Measurements from ENCODE around the gene PCDH8.

GRCh38 chr13:52868190-52868589, 19.8 kb upstream of the PCDH8 start:
- no peak for TF ChIP-seq CTCF (conservative IDR thresholded peaks at IDR 0.05; ENCODE audit: low read length)
- no peak for TF ChIP-seq EZH2phosphoT487 (IDR thresholded peaks at IDR 0.05; ENCODE audit: borderline replicate concordance)

Data from Loucy (cell line).